Stimulated activated CD4-positive, alpha-beta T cell treated with anti-CD3 and anti-CD28 coated beads, TNF-alpha, amount 100 ng/mL, for 1 hour (primary cell): ENCODE measurements around the gene STOX2.

Experiments used
- DNase-seq, 3 donors: peaks; one replicate each; pipeline ENCODE4 v3.0.0-alpha.2; 2020; ENCODE audit warnings: low read depth in 3 of 3, low spot score in 1 of 3

Gene STOX2

GRCh38 chr4:183905081-183905592 is at the start of gene STOX2:
Gene STOX2 (plus strand): TSS chr4:183905307. CDS start chr4:183906791, 1,484 bp downstream.
- DNase-seq = no peak

- no peak for DNase-seq
These were observed 49.5 kb upstream of the STOX2 start for GRCh38 chr4:183855323-183856190.

GRCh38 chr4:183857040-183857439 is 48.1 kb upstream of the STOX2 start:
- no peak for DNase-seq

DNA sequence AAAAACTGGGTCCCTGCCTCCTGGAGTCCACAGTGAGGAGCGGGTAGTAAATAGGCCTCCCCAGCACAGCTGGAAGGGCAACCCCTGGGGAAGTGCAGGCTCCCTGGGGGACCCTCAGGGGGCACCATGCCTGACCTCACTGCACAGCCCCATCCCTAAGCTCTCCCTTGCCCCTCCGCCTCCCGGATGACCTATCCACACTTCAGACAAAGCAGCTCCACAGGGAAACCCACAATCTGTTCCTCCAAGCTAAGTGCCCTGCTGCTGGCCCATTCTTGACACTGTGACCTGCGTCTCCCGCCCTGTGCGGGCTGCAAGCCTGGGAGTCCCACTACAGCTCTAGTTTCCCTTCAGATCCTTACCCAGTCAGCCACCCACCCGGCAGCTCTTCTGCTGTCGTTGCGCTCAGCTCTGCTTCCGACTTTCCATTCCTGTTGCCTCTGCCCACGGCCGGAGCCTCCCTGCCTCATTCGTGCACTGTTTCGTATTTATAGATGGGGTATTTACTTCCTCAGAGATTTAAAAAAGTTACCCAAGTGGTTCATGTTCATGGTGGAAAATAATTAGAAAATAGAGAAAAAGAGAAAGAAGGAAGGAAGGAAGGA is 47.0 kb upstream of the STOX2 start:
- no peak for DNase-seq

- DNase-seq = no peak
These were observed 45.0 kb upstream of the STOX2 start for GRCh38 chr4:183860119-183860518.

- no peak for DNase-seq
These were observed 44.4 kb upstream of the STOX2 start for GRCh38 chr4:183860731-183861130.

- DNase-seq = no peak
These were observed 43.7 kb upstream of the STOX2 start for GRCh38 chr4:183861426-183861825.

- no peak for DNase-seq
These were observed 41.8 kb upstream of the STOX2 start for GRCh38 chr4:183863155-183863825.

DNA sequence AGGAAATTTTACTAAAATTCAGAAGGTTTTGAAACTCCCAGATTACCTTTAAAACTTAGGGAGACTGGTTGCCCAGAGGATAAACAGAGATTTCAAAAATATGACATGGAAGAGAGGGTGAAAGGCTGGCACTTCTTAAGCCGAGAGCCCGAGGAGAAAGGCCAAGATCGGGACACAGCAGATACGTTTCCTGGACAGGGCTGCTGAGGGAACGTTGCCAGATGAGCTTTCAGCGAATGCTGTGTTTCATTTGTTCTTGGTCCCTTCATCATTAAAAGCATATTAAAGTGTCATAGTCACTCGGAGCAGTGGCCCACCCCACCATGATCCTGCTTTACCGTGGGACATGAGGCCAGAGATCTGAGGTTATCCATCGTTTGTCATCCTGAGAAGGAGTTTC is 37.9 kb upstream of the STOX2 start:
- DNase-seq = no peak

GRCh38 chr4:183870997-183871396 is 34.1 kb upstream of the STOX2 start:
- DNase-seq = no peak

- no peak for DNase-seq
These were observed 33.5 kb upstream of the STOX2 start for GRCh38 chr4:183871581-183871980.

- DNase-seq = no peak
These were observed 32.6 kb upstream of the STOX2 start for GRCh38 chr4:183872531-183872930.

- no peak for DNase-seq
These were observed 31.5 kb upstream of the STOX2 start for GRCh38 chr4:183873409-183874185.

GRCh38 chr4:183875251-183875825 is 29.8 kb upstream of the STOX2 start:
- DNase-seq = no peak

- no peak for DNase-seq
These were observed 28.7 kb upstream of the STOX2 start for GRCh38 chr4:183876268-183876934.

DNA sequence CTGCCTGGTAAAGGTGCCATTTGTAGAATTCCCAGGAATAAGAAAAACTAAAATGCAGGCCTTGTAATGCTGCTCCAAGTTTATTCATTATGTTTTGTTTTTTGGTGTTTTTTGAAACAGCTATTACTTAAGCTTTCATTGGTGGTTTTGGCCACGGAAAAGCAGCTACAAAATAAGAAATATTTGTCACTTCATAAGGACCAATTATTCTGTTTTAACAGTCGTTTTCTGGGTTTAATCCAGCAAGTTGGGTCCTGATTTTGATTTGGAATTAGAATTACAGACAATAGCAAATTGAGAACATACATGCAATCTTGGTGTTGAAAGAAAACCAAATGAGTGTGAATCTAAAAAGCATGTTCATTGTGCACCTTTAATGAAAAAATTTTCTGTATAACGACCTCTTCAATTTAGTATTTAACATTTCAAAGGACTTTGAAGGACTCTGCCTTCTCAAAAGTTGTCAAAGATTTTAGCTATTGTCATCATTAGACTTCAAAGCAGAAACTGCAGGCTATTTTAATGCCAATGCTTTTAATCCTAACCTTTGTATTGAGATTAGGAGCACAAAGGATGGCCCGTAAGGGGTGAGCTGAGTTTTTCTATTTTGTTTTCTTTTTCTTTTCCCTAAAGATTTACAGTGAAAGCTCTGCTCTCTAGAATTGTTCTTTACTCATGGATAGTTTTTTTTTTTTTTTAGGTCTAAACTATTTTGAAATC is 26.7 kb upstream of the STOX2 start:
- DNase-seq = no peak

DNA sequence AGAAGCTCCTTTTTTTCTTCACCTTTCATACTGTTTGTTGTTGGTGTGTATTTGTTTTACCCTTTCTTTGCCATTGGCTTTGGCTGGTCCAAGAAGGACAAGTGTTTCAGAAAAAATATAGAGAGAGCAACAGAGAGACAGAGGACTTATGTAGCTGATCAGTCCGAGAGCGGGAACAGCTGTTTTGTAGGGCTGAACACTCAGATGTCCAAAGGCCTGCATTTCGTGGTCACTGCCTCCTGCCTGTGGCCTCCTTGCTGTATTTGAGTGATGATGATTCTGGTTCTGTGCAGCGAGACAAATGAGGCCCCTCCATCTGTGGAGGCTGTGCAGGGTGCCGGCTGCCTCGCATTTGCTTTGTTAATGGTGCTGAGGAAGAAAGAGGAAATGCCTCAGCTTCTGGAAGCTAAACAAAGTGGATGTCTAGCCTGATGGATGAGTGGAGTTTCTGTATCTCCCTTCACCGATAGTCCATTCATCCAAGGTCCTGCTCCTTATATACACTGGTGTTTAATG is 19.8 kb upstream of the STOX2 start:
- no peak for DNase-seq

DNA sequence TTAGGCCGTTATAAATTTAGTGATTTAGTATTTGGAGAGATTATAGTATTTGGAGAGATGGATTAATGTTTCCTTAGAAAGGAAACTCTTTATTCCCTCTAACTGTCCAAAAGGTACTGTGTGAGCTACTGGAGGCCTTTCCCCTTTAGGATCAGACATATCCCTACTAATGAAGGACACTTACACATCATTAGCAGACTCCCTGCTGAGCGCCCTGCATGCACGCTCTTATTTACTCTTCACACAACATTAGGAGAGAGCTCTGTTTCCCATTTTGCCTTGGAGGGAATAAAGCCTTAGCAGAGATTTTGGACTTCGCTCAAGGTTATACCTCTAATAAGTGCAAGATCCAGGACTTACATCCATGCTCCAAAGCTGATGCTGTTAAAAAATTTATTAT is 17.8 kb upstream of the STOX2 start:
- no peak for DNase-seq

DNA sequence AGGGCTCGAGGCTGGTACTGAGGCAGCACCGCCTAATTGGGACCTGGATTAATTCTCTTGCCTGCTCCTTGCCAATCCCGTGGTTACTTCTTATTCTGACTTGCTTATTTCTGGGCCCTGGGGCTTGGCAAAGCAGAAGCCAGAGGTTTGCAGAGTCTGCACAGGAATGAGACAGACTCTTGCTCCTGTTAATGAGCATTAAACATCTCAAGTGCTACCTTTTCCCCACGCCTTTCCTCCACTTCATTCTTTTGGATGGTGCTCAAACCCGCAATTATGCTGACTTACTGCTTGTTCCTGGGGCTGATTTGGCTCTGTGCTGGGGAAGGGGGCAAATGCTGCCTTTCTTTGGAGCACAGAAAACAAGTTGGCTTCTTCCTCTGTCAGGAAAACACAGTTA is 16.5 kb upstream of the STOX2 start:
- no peak for DNase-seq
